Measurements from ENCODE around the gene DPH5. TPM values are rescaled to one million over a fixed set of nuclear protein-coding genes. Genes with fewer than 3 reads are reported as not detected.
"Not testable (repeated sequence)": the region's sequence is repeated elsewhere in the genome, so short reads cannot be mapped to it uniquely, and the experiment has no call there.

Gene DPH5
- total RNA-seq, 2 donors from 2014 or later, result 13.4 to 26.0 TPM

GRCh38 chr1:101041300-101041699 is 15.7 kb upstream of the DPH5 start:
- Histone ChIP-seq H3K4me3 (no peak overlapping the region), H3K4me1 (no peaks in the 10 kb centered on the region), H3K27me3 (no peaks in the 10 kb centered on the region), H3K9me3 (no peaks in the 10 kb centered on the region), H3K27ac (no peak overlapping the region), H3K36me3 (no peaks in the 10 kb centered on the region)
- no peak for DNase-seq (ENCODE audit: low spot score)
- TF ChIP-seq CTCF (IDR thresholded peaks at IDR 0.05), result no peak

GRCh38 chr1:101040666-101041065 is 15.1 kb upstream of the DPH5 start:
- no peak for DNase-seq (ENCODE audit: low spot score)
- TF ChIP-seq CTCF (IDR thresholded peaks at IDR 0.05), result no peak
- H3K27ac ChIP-seq, result no peak overlapping the region
- H3K27me3 ChIP-seq, result no peaks in the 10 kb centered on the region
- no peak overlapping the region for H3K4me3 ChIP-seq
- no peaks in the 10 kb centered on the region for H3K36me3 ChIP-seq
- H3K9me3 ChIP-seq, result no peaks in the 10 kb centered on the region
- H3K4me1 ChIP-seq, result no peaks in the 10 kb centered on the region

GRCh38 chr1:101039245-101039644 is 13.7 kb upstream of the DPH5 start:
- H3K36me3 ChIP-seq, result no peaks in the 10 kb centered on the region
- H3K4me3 ChIP-seq, result no peak overlapping the region
- no peak for DNase-seq (ENCODE audit: low spot score)
- no peaks in the 10 kb centered on the region for H3K4me1 ChIP-seq
- no peaks in the 10 kb centered on the region for H3K27me3 ChIP-seq
- H3K9me3 ChIP-seq, result no peaks in the 10 kb centered on the region
- no peak for TF ChIP-seq CTCF (IDR thresholded peaks at IDR 0.05)
- no peak overlapping the region for H3K27ac ChIP-seq

- no peak for DNase-seq (ENCODE audit: low spot score)
- no peaks in the 10 kb centered on the region for H3K9me3 ChIP-seq
- H3K27me3 ChIP-seq, result no peaks in the 10 kb centered on the region
- H3K4me1 ChIP-seq, result no peaks in the 10 kb centered on the region
- no peaks in the 10 kb centered on the region for H3K36me3 ChIP-seq
- TF ChIP-seq CTCF (IDR thresholded peaks at IDR 0.05), result no peak
- no peak overlapping the region for H3K27ac ChIP-seq
- H3K4me3 ChIP-seq, result no peak overlapping the region
These were observed 11.7 kb upstream of the DPH5 start for GRCh38 chr1:101037316-101037715.

GRCh38 chr1:101033017-101033416 is 7.4 kb upstream of the DPH5 start:
- H3K4me3 ChIP-seq, result no peak overlapping the region
- no peak overlapping the region for H3K27ac ChIP-seq
- no peaks in the 10 kb centered on the region for H3K9me3 ChIP-seq
- no peak for DNase-seq (ENCODE audit: low spot score)
- TF ChIP-seq CTCF (IDR thresholded peaks at IDR 0.05), result no peak
- H3K4me1 ChIP-seq, result peaks cover 0 to 6% of the 10 kb centered on the region in 2 donors
- H3K27me3 ChIP-seq, result no peaks in the 10 kb centered on the region
- no peaks in the 10 kb centered on the region for H3K36me3 ChIP-seq

- H3K4me1 ChIP-seq; H3K27me3 ChIP-seq; H3K36me3 ChIP-seq; DNase-seq (ENCODE audit: low spot score); H3K9me3 ChIP-seq; H3K4me3 ChIP-seq; H3K27ac ChIP-seq: not testable (repeated sequence)
These were observed 6.5 kb upstream of the DPH5 start for GRCh38 chr1:101032129-101032528.

Data from right atrium auricular region (tissue), 2 donors.